Uterus (tissue), 4 donors: ENCODE measurements around the gene EP300. TPM values are rescaled to one million over a fixed set of nuclear protein-coding genes. Genes with fewer than 3 reads are reported as not detected.

Experiments used
- microRNA counts, 2 donors: library from miRNA; unstranded; fragments of <30 nt; microRNA quantifications; one replicate each; lab custom pipeline; 2016 to 2017
- small RNA-seq: library from RNA; depleted of rRNA; stranded (forward); fragments of <200 nt; gene quantifications from one replicate; pipeline ENCODE3, GENCODE V24; 2016
- total RNA-seq, 4 donors: library from RNA; depleted of rRNA in 3 of 4; stranded (reverse); fragments of >200 nt in 3 of 4; gene quantifications; one replicate each; pipeline versions ENCODE4 v1.1.0 to v1.2.4, GENCODE V29; 2014 to 2023
- donor health status: DM: yes; HTN: yes; CAD: no.

EP300 gene
- total RNA-seq, 4 donors from 2014 or later = 18.8 to 116 (median 72.5) TPM

MicroRNAs encoded within 50 kb of the gene (microRNA counts, 767-probe panel; counts per million panel counts)
- microRNA hsa-miR-1281 (lab: Ali Mortazavi, UCI) = 0 counts per million in 2 donors

Small RNA genes within 50 kb of the gene (small RNA-seq; reads per million reads assigned to genes)
- not detected for gene RF00019
- not detected for gene RNU6-375P

Other genes with a start within 250 kb of the EP300 start
- gene ST13, start 236.0 kb upstream of the EP300 start, total RNA-seq = 100 to 1,000 TPM; 139 to 285 (median 189) TPM
- 10 to 100 TPM in 2 of 4 donors, 1 to 10 TPM in 2; 1.5 to 25.6 (median 8.0) TPM for gene XPNPEP3, start 235.4 kb upstream of the EP300 start, total RNA-seq
- not detected for gene DNAJB7, start 230.5 kb upstream of the EP300 start, total RNA-seq
- 10 to 100 TPM; 33.8 to 75.9 (median 57.6) TPM for gene RBX1, start 141.2 kb upstream of the EP300 start, total RNA-seq
- 10 to 100 TPM in 3 of 4 donors, 1 to 10 TPM in 1; 2.1 to 35.1 (median 22.2) TPM for gene L3MBTL2, start 112.7 kb downstream of the EP300 start, total RNA-seq
- 1 to 10 TPM in 2 of 4 donors, not detected in 2; 1.8 to 2.6 TPM for gene CHADL, start 148.3 kb downstream of the EP300 start, total RNA-seq
- 10 to 100 TPM; 18.7 to 38.7 (median 35.6) TPM for gene RANGAP1, start 193.6 kb downstream of the EP300 start, total RNA-seq
- 10 to 100 TPM; 14.1 to 74.1 (median 28.2) TPM for gene ZC3H7B, start 208.9 kb downstream of the EP300 start, total RNA-seq